Activated naive CD8-positive, alpha-beta T cell treated with anti-CD3 and anti-CD28 coated beads for 36 hours (primary cell): ENCODE measurements around the gene HDDC2. TPM values are rescaled to one million over a fixed set of nuclear protein-coding genes. Genes with fewer than 3 reads are reported as not detected.

Source experiments
- DNase-seq: peaks from one replicate; pipeline ENCODE4 v3.0.0; 2021
- H3K27ac Mint-ChIP-seq: one replicate; pipeline ENCODE4 v1.8.0; 2022; ENCODE audit warnings: mild to moderate bottlenecking, moderate library complexity, mixed read lengths
- H3K27me3 Mint-ChIP-seq: one replicate; pipeline ENCODE4 v1.8.0; 2022; ENCODE audit warnings: mild to moderate bottlenecking, mixed read lengths
- H3K36me3 Mint-ChIP-seq: one replicate; pipeline ENCODE4 v1.8.0; 2021; ENCODE audit warnings: mild to moderate bottlenecking, mixed read lengths
- H3K4me1 Mint-ChIP-seq: one replicate; pipeline ENCODE4 v1.8.0; 2021; ENCODE audit warnings: mixed read lengths
- H3K4me3 Mint-ChIP-seq: one replicate; pipeline ENCODE4 v1.8.0; 2022; ENCODE audit warnings: mild to moderate bottlenecking, moderate library complexity, mixed read lengths
- H3K9me3 Mint-ChIP-seq: one replicate; pipeline ENCODE4 v1.8.0; 2022; ENCODE audit warnings: mixed read lengths
- total RNA-seq, 2 experiments: library from RNA; stranded (reverse); gene quantifications; one replicate each; pipeline ENCODE4 v1.2.3, GENCODE V29; 2021

HDDC2 gene
- total RNA-seq, 2 experiments from 2014 or later, result 130 to 131 TPM

- no peaks in the 10 kb centered on the region for H3K4me1 Mint-ChIP-seq
- no peak overlapping the region for H3K27ac Mint-ChIP-seq
- DNase-seq, result no peak
- H3K27me3 Mint-ChIP-seq, result peaks cover 10% of the 10 kb centered on the region
- H3K4me3 Mint-ChIP-seq, result no peak overlapping the region
- no peaks in the 10 kb centered on the region for H3K36me3 Mint-ChIP-seq
- peaks cover 3% of the 10 kb centered on the region for H3K9me3 Mint-ChIP-seq
Measured at GRCh38 chr6:125248136-125248535, 53.6 kb downstream of the HDDC2 start.

GRCh38 chr6:125246566-125246965 is 55.2 kb downstream of the HDDC2 start:
- H3K27ac Mint-ChIP-seq, result no peak overlapping the region
- H3K4me1 Mint-ChIP-seq, result no peaks in the 10 kb centered on the region
- H3K36me3 Mint-ChIP-seq, result no peaks in the 10 kb centered on the region
- peaks cover 15% of the 10 kb centered on the region for H3K9me3 Mint-ChIP-seq
- DNase-seq, result no peak
- H3K4me3 Mint-ChIP-seq, result no peak overlapping the region
- peaks cover 8% of the 10 kb centered on the region for H3K27me3 Mint-ChIP-seq

- no peak for DNase-seq
- H3K27me3 Mint-ChIP-seq, result peaks cover 8% of the 10 kb centered on the region
- no peak overlapping the region for H3K4me3 Mint-ChIP-seq
- peaks cover 21% of the 10 kb centered on the region for H3K9me3 Mint-ChIP-seq
- H3K36me3 Mint-ChIP-seq, result no peaks in the 10 kb centered on the region
- no peaks in the 10 kb centered on the region for H3K4me1 Mint-ChIP-seq
- no peak overlapping the region for H3K27ac Mint-ChIP-seq
Measured at GRCh38 chr6:125245523-125246264, 56.1 kb downstream of the HDDC2 start.

- DNase-seq, result no peak
- Mint-ChIP-seq H3K36me3 (no peaks in the 10 kb centered on the region), H3K9me3 (peaks cover 25% of the 10 kb centered on the region), H3K27me3 (peaks cover 8% of the 10 kb centered on the region), H3K4me3 (no peak overlapping the region), H3K4me1 (no peaks in the 10 kb centered on the region), H3K27ac (no peak overlapping the region)
Measured at GRCh38 chr6:125245109-125245508, 56.7 kb downstream of the HDDC2 start.

- DNase-seq, result no peak
Measured at GRCh38 chr6:125237764-125238163, 64.0 kb downstream of the HDDC2 start.

GRCh38 chr6:125236536-125237327 is 65.0 kb downstream of the HDDC2 start:
- Mint-ChIP-seq H3K9me3 (peaks cover 22% of the 10 kb centered on the region), H3K36me3 (no peaks in the 10 kb centered on the region), H3K27ac (no peak overlapping the region), H3K4me1 (no peaks in the 10 kb centered on the region), H3K4me3 (no peak overlapping the region), H3K27me3 (no peaks in the 10 kb centered on the region)
- DNase-seq, result no peak

More at GRCh38 chr6:125237764-125238163, 64.0 kb downstream of the HDDC2 start:
- H3K4me3 Mint-ChIP-seq, result no peak overlapping the region
- H3K36me3 Mint-ChIP-seq, result no peaks in the 10 kb centered on the region
- no peaks in the 10 kb centered on the region for H3K27me3 Mint-ChIP-seq
- H3K27ac Mint-ChIP-seq, result no peak overlapping the region
- H3K4me1 Mint-ChIP-seq, result no peaks in the 10 kb centered on the region
- peaks cover 30% of the 10 kb centered on the region for H3K9me3 Mint-ChIP-seq

- no peak for DNase-seq
- no peaks in the 10 kb centered on the region for H3K36me3 Mint-ChIP-seq
- H3K27me3 Mint-ChIP-seq, result no peaks in the 10 kb centered on the region
- H3K4me1 Mint-ChIP-seq, result no peaks in the 10 kb centered on the region
- no peak overlapping the region for H3K4me3 Mint-ChIP-seq
- H3K27ac Mint-ChIP-seq, result no peak overlapping the region
- no peaks in the 10 kb centered on the region for H3K9me3 Mint-ChIP-seq
Measured at GRCh38 chr6:125233202-125233601, 68.6 kb downstream of the HDDC2 start.

GRCh38 chr6:125232466-125232865 is 69.3 kb downstream of the HDDC2 start:
- Mint-ChIP-seq H3K36me3 (no peaks in the 10 kb centered on the region), H3K4me3 (no peak overlapping the region), H3K27ac (no peak overlapping the region), H3K9me3 (no peaks in the 10 kb centered on the region), H3K4me1 (no peaks in the 10 kb centered on the region), H3K27me3 (no peaks in the 10 kb centered on the region)
- DNase-seq, result no peak

- no peaks in the 10 kb centered on the region for H3K4me1 Mint-ChIP-seq
- no peaks in the 10 kb centered on the region for H3K36me3 Mint-ChIP-seq
- H3K4me3 Mint-ChIP-seq, result no peak overlapping the region
- H3K27me3 Mint-ChIP-seq, result no peaks in the 10 kb centered on the region
- no peak overlapping the region for H3K27ac Mint-ChIP-seq
- DNase-seq, result no peak
- H3K9me3 Mint-ChIP-seq, result no peaks in the 10 kb centered on the region
Measured at GRCh38 chr6:125231574-125232343, 70.0 kb downstream of the HDDC2 start.

GRCh38 chr6:125231133-125231532 is 70.6 kb downstream of the HDDC2 start:
- Mint-ChIP-seq H3K36me3 (no peaks in the 10 kb centered on the region), H3K27ac (no peak overlapping the region), H3K4me3 (no peak overlapping the region), H3K4me1 (no peaks in the 10 kb centered on the region), H3K27me3 (no peaks in the 10 kb centered on the region), H3K9me3 (no peaks in the 10 kb centered on the region)
- DNase-seq, result no peak

GRCh38 chr6:125230674-125231073 is 71.1 kb downstream of the HDDC2 start:
- no peak for DNase-seq
- H3K36me3 Mint-ChIP-seq, result no peaks in the 10 kb centered on the region
- no peak overlapping the region for H3K4me3 Mint-ChIP-seq
- H3K4me1 Mint-ChIP-seq, result no peaks in the 10 kb centered on the region
- H3K9me3 Mint-ChIP-seq, result no peaks in the 10 kb centered on the region
- no peaks in the 10 kb centered on the region for H3K27me3 Mint-ChIP-seq
- no peak overlapping the region for H3K27ac Mint-ChIP-seq

- Mint-ChIP-seq H3K27ac (no peak overlapping the region), H3K36me3 (no peaks in the 10 kb centered on the region), H3K27me3 (no peaks in the 10 kb centered on the region), H3K4me3 (no peak overlapping the region), H3K4me1 (no peaks in the 10 kb centered on the region), H3K9me3 (no peaks in the 10 kb centered on the region)
- no peak for DNase-seq
Measured at GRCh38 chr6:125228981-125229479, 72.7 kb downstream of the HDDC2 start.

- Mint-ChIP-seq H3K9me3 (no peaks in the 10 kb centered on the region), H3K27me3 (no peaks in the 10 kb centered on the region), H3K36me3 (no peaks in the 10 kb centered on the region), H3K4me3 (no peak overlapping the region), H3K4me1 (no peaks in the 10 kb centered on the region), H3K27ac (no peak overlapping the region)
- no peak for DNase-seq
Measured at GRCh38 chr6:125227244-125227643, 74.5 kb downstream of the HDDC2 start.
